ENCODE results near the gene KAT6B.

The KAT6B gene

DNA sequence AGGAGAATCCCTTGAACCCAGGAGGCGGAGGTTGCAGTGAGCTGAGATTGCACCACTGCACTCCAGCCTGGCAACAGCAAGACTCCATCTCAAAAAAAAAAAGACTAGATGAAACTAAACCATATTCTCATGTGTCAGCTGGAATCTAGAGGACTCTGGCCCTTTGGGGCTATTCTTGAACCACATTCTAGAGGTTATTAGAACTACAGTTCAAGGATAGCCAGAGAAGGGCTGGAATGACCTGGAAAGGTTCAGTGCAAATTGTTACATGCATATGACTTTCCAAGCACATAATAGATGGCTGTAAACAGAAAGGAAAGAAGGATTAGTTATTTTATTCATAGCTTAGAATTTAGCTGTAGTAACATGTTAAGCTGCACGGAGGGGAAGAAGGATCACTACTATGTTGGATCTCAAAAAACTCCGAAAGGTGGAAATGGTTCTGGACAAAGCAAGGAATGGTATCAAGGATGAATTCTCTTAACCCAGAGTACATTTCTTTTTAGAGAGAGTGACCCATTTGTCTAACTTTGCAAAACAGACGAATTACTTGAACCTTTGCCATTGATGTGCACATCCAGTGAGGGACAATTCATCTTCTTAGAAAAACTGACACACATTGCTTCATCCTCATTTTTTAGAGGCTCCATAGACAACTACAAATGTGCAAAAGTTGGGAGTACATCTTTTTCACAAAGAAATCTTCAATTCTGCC, 161.1 kb downstream of the KAT6B start:
- no peak for DNase-seq (ENCODE audit: low read depth, low spot score)

DNA sequence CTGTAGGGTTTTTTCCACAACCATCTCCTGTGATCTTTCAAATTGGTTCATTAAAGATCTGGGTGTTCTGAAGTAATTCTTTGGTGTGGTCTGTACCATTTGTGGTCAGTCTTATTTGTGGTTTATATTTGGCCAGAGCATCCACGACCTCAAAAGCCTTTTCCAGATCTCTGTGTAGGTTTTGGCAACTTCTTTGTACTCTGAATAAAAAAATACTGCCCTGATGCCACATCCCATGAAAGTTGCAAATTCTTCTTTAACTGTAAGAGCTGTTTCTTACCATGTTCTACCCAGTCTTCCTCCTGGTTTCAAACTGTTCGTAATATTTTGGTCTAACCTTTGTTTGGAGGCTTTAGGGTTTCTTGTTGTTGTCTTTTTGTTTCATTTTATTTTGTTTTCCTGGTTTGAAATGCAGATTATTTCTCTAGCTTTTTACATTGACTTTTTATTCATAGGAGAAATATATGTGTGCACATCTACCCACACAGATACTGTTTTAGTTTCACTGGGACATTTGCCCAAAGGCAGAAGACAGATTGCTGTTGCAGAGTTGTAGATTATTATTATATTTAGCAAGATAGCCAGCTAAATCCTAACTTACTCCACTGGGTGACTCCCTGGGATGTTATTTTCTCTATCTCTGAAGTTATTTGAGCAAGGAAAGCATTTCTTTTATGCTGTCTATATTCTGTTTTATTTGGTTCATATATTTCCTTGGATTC, 161.8 kb downstream of the KAT6B start:
- no peak for DNase-seq (ENCODE audit: low read depth, low spot score)

DNA sequence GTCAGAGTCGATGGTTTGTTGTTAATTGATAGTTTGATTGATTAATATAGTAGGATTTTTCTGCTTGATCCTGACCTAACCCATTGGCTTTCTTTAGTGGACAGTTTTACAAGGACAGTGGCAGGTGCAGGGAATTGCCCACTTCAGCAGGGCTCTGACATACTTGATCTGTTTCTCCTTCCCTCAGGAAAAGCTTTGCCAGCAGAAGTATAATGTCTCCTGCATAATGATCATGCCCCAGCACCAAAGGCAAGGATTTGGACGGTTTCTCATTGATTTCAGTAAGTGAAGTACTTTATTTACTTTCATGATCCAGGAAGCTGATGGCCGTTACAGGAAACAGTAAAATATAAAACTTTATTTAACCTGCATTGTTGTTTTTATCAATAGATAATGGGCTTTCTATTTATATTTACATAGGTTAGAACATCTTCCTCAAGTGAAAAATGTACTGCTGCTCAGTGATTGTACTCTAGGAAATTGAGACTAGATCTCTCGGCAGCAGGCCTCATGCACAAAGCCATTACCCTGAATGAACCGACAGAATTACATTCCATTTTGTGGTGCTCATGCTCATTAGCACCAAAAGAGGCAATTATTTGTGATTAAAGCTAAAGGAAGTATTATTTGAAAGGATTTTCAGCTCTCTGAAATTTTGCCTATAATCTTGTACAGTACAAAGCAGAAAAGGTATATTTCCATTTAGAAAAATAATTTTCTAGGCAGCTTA, 162.6 kb downstream of the KAT6B start:
- DNase-seq (ENCODE audit: low read depth, low spot score) = no peak

DNA sequence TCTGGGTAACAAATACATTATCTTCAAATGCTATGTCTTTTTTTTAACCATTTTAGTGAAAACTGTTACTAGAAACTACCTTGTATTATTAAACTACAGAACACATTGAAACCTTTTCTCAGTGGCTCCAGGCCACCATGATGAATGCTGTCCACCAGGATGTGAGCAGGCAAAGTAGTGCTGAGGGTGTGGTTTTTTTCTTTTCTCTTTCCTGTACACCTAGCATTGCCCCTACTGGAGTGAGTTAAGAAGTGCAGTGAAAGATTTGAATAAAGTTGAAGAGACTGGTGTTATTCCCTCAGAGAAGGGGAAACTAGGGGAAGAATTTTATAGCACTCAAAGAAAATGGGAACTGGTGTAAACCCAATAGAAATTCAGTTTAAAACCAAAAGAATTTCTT, 165.0 kb downstream of the KAT6B start:
- DNase-seq (ENCODE audit: low read depth, low spot score) = peak; percentile 31

DNA sequence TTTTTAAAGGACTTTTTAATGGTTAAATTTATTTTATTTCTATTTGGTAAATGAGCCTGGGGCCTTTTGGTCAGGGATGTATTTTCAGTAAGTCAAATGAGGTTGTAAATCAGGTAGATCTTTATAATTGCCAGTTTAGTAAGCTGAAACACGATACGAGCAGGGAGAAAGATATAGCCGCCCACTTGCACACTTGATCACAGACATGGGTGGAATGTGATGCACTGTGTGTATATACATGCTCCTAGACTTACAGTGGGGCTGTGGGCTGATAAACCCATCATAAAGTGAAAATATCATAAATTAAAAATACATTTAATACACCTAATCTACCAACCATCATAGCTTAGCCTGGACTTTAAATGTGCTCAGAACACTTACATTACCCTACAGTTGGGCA, 165.7 kb downstream of the KAT6B start:
- no peak for DNase-seq (ENCODE audit: low read depth, low spot score)

DNA sequence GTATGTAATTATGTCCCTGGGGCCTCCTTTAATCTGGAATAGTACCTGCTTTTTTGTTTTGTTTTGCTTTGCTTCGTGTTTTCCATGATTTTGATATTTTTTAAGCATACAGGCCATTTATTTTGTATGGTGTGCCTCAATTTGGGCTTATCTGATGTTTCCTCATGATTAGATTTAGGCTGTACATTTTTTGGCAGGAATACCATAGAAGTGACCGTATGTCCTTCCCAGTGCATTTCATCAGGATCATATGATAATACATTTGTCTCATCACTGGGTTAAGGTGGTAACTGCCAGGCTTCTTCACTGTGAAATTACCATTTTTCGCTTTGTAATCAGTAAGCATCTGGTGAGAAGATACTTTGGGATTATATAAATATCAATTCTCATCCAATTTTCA, 167.2 kb downstream of the KAT6B start:
- DNase-seq (ENCODE audit: low read depth, low spot score) = no peak

DNA sequence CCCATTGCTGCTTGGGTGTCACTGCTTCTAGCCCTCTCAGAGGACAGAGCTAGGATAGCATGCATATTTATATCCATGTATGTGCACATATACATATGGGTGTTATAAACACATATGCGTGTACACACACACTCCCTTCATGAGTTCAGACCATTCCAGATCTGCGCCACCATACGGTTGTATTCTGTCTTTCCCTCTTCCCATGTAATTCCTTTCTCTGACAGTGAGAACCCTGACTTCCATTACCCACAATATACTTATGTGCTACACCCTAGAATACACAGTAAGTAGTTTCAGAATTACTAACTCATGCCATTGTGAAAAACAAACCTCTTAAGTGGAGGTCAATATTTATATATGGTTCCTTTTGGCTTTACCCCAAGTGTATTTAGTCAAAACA, 168.5 kb downstream of the KAT6B start:
- DNase-seq (ENCODE audit: low read depth, low spot score) = no peak

DNA sequence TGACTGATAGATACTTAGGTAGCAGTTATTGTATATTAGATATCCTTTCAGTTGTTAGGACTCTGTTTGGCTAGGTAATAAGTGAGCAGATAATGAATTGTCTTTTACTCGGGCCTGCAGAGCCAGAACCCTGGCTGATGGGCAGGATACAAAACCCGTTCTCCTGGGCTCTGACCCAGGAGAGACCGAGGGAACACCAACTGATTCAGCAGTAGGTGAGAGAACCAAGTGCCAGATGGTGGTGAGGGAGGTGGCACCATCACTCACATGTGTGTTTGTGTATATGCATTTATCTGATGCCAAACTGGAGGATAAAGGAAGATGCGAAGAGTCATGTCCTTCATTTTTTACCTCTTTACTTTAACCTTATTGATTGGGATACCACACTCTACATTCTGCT, 169.4 kb downstream of the KAT6B start:
- no peak for DNase-seq (ENCODE audit: low read depth, low spot score)

DNA sequence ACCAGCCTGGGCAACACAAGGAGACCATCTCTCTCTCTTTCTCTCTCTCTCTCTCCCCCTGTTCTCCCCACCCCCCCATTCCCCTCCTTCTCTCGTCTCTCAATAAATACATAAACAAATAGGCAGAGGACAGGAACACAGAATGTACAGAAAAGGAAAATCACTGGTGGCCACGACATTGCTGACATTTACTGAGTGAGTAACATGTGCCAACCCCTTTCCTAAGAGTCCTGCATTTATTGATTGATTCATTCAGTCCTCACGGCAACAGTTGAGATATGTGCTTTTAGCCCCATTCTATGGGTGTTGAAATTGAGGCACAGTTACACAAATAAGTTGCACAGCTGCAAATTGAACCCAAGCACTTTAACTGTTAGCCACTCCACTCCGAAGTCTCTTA, 170.8 kb downstream of the KAT6B start:
- DNase-seq (ENCODE audit: low read depth, low spot score) = no peak

DNA sequence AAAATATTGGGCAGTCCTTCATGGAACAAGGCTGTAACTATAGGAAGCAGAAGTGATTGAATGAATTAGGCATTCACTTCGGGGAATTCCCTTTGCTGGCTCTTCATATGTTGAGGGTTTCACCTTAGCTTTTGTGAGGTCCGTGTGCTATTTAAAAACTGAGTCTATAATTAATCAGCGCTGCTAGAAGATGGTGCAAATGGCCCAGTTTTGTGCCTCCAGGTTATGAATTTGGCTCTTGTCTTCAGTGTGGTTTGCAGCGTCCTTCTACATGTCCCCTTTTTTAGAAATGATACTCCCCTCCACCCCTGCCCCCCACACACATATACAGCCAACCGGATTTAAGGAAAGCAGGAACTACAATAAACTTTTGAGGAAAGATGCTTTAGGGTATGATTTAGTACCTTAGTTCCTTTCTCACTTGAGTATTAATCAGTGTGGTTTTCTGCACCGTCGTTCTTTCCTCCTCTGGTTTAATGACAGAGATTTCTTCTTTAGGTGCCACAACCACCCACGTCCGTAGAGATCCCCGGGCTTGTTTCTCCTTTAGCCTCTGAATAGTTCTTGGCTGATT, 174.4 kb downstream of the KAT6B start:
- no peak for DNase-seq (ENCODE audit: low read depth, low spot score)

DNA sequence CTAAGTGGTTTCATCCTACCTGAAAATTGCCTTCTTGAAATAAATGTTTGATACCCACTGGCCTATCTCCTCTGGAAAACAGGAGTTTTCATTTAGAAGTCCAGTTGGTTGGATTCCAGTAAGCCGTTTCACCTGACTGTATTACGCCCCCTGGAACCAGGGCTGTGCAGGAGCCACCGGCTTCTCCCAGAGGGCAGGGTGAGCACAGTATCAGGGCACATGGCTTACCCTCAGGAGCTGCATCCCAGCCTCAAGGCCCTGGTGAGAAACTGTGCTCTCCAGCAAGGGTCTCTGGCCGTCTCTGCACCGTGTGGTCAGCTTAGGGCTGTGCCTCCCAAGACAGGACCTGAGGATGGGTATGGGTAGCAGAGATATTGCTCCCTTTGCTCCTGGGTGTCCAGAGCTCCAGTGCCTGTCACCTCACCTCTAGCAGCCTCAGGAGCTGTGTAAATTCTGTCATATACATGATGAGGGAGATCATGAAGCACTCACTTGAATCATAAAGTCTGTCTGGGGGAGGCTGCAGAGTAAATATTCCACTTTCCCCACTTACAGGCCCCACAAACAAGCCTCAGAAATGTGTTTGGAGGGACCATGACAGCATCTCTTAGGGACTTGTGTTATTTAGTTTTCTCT, 175.4 kb downstream of the KAT6B start:
- no peak for DNase-seq (ENCODE audit: low read depth, low spot score)

DNA sequence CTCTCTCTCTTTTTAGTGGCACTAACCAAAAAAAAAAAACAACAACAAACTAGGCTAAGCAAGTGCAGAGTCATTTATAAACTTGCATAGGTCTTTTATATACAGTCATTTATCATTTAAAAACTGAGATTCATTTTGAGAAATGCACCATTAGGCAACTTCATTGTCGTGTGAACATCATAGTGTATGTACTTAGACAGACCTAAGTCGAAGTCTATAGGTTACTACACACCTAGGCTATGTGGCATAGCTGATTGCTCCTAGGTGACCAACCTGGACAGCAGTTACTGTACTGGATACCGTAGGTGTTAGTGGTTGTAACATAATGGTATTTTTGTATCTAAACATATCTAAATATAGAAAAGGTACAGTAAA, 175.9 kb downstream of the KAT6B start:
- DNase-seq (ENCODE audit: low read depth, low spot score) = no peak

DNA sequence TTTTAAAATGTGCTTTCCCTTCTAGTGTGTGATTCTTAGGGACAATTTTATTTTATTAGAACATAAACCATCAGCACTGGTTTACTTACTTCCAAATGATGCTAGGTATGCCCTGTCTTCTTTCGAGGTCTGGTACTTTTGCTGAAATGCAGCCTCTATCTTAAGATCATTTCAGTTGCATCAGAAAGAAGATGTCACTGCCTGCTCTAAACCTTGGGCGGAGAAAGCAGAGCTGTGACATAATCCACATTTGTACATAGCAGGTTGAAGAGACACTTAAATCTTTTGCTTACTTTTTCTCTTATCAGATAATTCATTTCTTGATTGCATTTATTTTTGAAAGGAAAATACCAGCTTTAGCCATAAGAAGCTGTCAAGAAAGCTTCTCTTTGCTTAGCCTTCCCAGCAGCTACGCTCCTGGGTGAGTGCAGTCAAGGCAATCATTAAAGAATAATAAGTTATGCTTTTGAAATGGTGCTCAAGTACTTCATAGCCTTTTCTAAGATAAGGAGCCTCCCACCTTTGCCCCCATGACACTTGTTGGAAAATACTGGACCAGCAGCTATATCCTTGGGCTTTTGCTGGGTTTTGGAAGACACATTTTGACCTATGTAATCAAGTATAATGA, 176.7 kb downstream of the KAT6B start:
- no peak for DNase-seq (ENCODE audit: low read depth, low spot score)

DNA sequence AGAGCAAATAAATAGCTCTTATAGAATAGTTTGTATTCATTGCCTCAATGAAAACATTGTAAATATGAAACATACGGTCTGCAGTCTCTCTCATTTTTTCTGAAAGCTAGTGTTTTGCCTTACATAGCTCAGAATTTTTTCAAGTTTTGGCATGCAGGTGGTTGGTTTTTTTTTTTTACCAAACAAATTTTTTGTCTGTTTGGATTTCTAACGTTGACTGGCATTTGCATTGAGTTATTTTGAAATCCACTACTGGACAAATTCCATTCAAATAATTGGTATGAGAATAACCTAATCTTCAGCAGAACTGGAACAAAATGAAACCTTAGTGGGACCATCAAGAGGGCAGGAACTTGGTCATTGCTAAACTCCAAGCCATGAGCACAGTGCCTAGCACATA, 177.5 kb downstream of the KAT6B start:
- DNase-seq (ENCODE audit: low read depth, low spot score) = no peak

DNA sequence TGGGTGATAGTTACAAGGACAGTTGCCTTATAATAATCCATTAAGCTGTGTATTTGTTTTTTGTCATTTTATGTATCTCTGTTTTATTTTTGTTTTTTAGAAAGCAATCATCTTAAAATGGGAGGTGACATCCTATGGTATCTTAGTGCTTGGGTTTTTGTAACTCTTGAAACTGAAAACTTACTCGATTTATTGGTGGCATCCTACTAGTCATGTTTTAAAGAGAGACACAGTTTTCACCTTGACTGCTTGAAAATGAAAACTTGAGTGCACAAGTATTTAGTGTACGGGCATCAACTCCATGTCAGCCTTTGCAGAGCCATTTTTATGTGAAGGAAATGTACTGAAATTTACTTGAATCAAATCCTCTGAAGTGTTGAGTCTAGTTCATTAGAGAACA, 181.2 kb downstream of the KAT6B start:
- no peak for DNase-seq (ENCODE audit: low read depth, low spot score)

DNA sequence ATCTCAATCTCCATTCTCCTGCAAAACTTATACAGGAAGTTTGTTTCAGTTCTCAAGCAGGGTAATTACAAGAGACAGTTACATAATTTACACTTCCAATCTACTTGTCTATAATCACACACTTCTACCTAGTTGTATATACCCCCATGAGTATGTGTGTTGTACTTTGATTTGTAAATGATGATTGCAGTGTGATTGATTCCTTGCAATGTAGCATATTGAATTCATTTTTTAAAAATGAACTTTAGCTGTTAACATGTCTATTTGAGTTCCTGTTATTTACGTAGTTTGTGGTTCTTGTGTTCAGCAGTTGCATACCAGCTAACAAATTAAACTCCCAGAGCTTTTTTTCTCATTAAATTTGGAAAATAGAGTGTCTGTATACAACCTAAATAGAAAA, 182.6 kb downstream of the KAT6B start:
- no peak for DNase-seq (ENCODE audit: low read depth, low spot score)

DNA sequence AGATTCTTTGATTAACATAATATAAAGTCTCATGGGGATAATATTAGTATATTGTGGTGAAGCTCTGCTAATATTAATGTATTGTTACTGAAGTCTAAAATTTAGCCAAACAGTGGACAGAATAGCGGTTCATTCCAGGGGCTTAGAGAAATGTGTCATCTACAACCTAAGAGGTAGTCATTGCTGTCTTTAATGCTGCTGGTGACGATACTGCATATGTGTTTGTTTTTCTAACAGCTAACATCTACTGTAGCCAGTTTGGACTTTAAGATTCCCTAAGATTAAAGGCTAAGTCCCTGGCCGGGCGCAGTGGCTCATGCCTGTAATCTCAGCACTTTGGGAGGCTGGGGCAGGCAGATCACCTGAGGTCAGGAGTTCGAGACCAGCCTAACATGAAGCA, 183.0 kb downstream of the KAT6B start:
- no peak for DNase-seq (ENCODE audit: low read depth, low spot score)

DNA sequence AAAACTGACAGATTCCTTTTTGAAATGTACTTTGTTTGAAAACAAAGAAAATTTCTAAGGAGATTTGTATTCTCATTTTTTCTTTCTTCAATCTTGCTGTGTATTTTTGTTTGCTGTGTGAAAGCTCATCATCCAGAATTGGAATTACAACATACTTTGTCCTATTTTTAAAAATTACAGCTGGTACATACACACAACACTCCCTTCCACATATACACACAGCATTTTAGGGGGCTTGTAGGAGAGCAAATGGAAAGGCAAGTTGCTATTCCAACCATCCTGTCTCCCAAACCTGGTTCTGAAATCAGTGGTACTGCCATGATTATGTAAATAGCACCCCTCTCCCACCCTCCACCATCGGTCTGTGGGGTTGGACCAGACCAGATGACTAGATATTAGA, 184.0 kb downstream of the KAT6B start:
- no peak for DNase-seq (ENCODE audit: low read depth, low spot score)

DNA sequence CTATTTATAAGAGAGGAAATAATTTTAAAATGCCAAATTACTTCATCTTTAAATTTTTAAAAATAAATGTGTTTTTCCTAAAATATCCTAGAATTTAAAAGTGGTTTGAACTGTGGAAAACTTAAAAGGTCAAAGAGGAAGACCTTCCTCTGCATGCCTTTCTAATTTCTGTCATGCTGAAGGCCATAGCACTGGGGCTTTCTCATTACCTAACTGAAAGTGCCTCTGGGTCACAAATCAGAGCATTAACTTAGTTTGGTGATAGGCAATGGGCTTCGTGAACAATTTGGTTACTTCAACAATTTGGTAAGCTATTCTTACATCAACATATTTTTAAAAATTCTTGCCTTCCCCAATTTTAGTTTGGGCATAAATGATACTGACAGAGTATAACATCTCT, 184.8 kb downstream of the KAT6B start:
- no peak for DNase-seq (ENCODE audit: low read depth, low spot score)

DNA sequence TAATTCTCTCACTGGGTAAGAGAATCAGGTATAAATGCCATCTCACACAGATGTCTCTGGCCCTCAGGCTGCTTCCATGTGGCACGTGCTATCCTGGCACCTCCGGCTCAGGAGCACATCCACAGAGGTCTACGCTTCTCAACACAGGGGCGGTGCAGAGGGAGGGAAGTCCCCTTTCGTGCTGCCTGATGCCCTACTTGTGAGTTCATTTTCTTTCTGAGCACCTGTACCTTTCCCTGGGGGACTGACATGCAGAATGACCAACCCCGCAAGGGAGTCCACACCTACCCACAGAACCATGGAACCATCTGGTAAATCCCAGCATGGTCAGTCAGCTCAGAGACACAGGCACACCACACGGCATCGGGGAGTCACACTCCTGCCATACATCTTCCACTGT, 186.1 kb downstream of the KAT6B start:
- no peak for DNase-seq (ENCODE audit: low read depth, low spot score)

DNA sequence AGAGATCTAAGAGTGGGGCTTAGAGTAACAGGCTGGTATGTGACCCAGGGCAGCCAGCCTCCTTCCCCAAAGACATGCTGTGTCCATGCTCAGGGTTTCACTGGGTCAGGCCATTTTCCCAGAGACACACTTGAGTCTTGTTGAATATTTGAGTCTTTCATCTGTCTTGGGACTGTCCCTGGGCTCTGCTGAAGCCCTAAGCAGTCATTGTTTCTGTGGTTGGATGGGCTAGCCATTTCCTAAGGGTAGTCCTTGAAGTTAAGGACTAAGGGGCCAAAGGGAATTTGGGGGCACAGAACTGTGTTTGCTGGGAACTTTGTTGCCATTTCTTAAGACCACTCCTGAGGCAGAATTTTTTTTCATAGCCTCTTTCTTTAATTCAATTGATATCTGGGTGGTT, 186.6 kb downstream of the KAT6B start:
- no peak for DNase-seq (ENCODE audit: low read depth, low spot score)

DNA sequence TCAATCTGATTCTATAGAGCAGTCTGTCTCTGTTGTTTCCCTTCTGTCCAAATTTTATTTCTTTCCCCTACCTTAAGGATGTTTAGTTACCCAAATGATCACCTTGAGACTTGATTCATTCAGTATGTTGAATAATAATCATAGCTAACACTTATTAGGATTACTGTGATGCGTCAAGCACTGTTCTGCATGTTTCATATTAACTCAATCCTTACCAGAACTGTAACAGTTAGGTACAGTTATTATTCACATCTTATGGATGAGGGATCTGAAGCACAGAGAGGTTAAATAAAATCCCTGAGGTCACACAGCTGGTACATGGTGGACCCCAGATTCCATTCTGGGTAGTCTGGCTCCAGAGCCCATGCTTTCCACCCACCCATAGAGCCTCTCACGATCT, 187.1 kb downstream of the KAT6B start:
- DNase-seq (ENCODE audit: low read depth, low spot score) = no peak

Data from ELF-1 (cell line).